ENCODE data around the gene SRRM3.
"Not testable (repeated sequence)": the region's sequence is repeated elsewhere in the genome, so short reads cannot be mapped to it uniquely, and the experiment has no call there.

The SRRM3 gene

GRCh38 chr7:76209310-76209709 lies 7.6 kb downstream of the SRRM3 start:
- Histone ChIP-seq H3K79me2 (ENCODE audit: insufficient read depth, low read length) (no peaks in the 10 kb centered on the region), H3K4me1 (ENCODE audit: insufficient read depth, low read length, severe bottlenecking) (no peaks in the 10 kb centered on the region), H3K9me3 (ENCODE audit: low read length) (no peaks in the 10 kb centered on the region), H3K9me2 (ENCODE audit: low read depth, low read length) (no peaks in the 10 kb centered on the region), H3K27me3 (ENCODE audit: insufficient read depth, low read length) (0 out of 2 replicates have a peak, but pooled peaks cover 4% of the 10 kb centered on the region), H3K4me3 (ENCODE audit: low read depth, low read length, poor library complexity, severe bottlenecking) (no peak overlapping the region), H3F3A (ENCODE audit: insufficient read depth, low read length) (no peaks in the 10 kb centered on the region), H2AFZ (ENCODE audit: low read length) (no peak overlapping the region), H3K27ac (ENCODE audit: low read depth, low read length, poor library complexity, severe bottlenecking) (no peak overlapping the region), H3K36me3 (ENCODE audit: insufficient read depth, low read length) (no peaks in the 10 kb centered on the region), H3K4me2 (ENCODE audit: low read length) (no peak overlapping the region), H4K20me1 (ENCODE audit: insufficient read depth, low read length) (no peaks in the 10 kb centered on the region), H3K9ac (ENCODE audit: low read length) (no peak overlapping the region)
- TF ChIP-seq EZH2 (IDR thresholded peaks at IDR 0.05; ENCODE audit: borderline replicate concordance, low read length) = no peak
- no peak for TF ChIP-seq CTCF (IDR thresholded peaks at IDR 0.05; ENCODE audit: low read length)

GRCh38 chr7:76211216-76211615 lies 9.5 kb downstream of the SRRM3 start:
- TF ChIP-seq EZH2 (IDR thresholded peaks at IDR 0.05; ENCODE audit: borderline replicate concordance, low read length) (no peak), CTCF (IDR thresholded peaks at IDR 0.05; ENCODE audit: low read length) (no peak)
- no peaks in the 10 kb centered on the region for H3K36me3 ChIP-seq (ENCODE audit: insufficient read depth, low read length)

DNA sequence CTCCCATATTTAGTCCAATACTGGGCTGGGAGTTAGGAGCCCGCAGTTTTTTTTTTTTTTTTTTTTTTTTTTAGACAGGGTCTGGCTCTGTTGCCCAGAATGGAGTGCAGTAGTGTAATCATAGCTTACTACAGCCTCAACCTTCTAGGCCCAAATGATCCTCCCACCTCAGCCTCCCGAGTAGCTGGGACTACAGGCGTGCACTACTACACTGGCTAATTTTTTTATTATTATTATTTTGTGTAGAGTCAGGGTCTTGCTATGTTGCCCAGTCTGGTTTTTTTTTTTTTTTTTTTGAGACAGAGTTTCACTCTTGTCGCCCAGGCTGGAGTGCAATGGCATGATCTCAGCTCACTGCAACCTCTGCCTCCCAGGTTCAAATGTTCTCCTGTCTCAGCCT lies 13.7 kb downstream of the SRRM3 start:
- H3F3A ChIP-seq (ENCODE audit: insufficient read depth, low read length); H3K4me2 ChIP-seq (ENCODE audit: low read length); H3K27ac ChIP-seq (ENCODE audit: low read depth, low read length, poor library complexity, severe bottlenecking); H4K20me1 ChIP-seq (ENCODE audit: insufficient read depth, low read length); H3K36me3 ChIP-seq (ENCODE audit: insufficient read depth, low read length); H2AFZ ChIP-seq (ENCODE audit: low read length); H3K9ac ChIP-seq (ENCODE audit: low read length); H3K4me3 ChIP-seq (ENCODE audit: low read depth, low read length, poor library complexity, severe bottlenecking); H3K9me3 ChIP-seq (ENCODE audit: low read length); H3K4me1 ChIP-seq (ENCODE audit: insufficient read depth, low read length, severe bottlenecking); H3K9me2 ChIP-seq (ENCODE audit: low read depth, low read length); H3K79me2 ChIP-seq (ENCODE audit: insufficient read depth, low read length); H3K27me3 ChIP-seq (ENCODE audit: insufficient read depth, low read length): not testable (repeated sequence)

More at GRCh38 chr7:76211216-76211615, 9.5 kb downstream of the SRRM3 start:
- Histone ChIP-seq H3K9ac (ENCODE audit: low read length) (no peak overlapping the region), H3F3A (ENCODE audit: insufficient read depth, low read length) (no peaks in the 10 kb centered on the region), H3K27ac (ENCODE audit: low read depth, low read length, poor library complexity, severe bottlenecking) (no peak overlapping the region), H3K9me3 (ENCODE audit: low read length) (no peaks in the 10 kb centered on the region), H3K4me2 (ENCODE audit: low read length) (no peak overlapping the region), H3K79me2 (ENCODE audit: insufficient read depth, low read length) (no peaks in the 10 kb centered on the region), H4K20me1 (ENCODE audit: insufficient read depth, low read length) (no peaks in the 10 kb centered on the region), H3K9me2 (ENCODE audit: low read depth, low read length) (no peaks in the 10 kb centered on the region), H2AFZ (ENCODE audit: low read length) (no peak overlapping the region), H3K4me1 (ENCODE audit: insufficient read depth, low read length, severe bottlenecking) (no peaks in the 10 kb centered on the region), H3K27me3 (ENCODE audit: insufficient read depth, low read length) (peaks cover 4% of the 10 kb centered on the region; the same call in 1 of the 2 replicates), H3K4me3 (ENCODE audit: low read depth, low read length, poor library complexity, severe bottlenecking) (no peak overlapping the region)

- Histone ChIP-seq H2AFZ (ENCODE audit: low read length) (no peak overlapping the region), H3K4me2 (ENCODE audit: low read length) (no peak overlapping the region), H3K4me1 (ENCODE audit: insufficient read depth, low read length, severe bottlenecking) (no peaks in the 10 kb centered on the region), H3F3A (ENCODE audit: insufficient read depth, low read length) (no peaks in the 10 kb centered on the region), H3K4me3 (ENCODE audit: low read depth, low read length, poor library complexity, severe bottlenecking) (no peak overlapping the region), H4K20me1 (ENCODE audit: insufficient read depth, low read length) (no peaks in the 10 kb centered on the region), H3K36me3 (ENCODE audit: insufficient read depth, low read length) (no peaks in the 10 kb centered on the region), H3K9me3 (ENCODE audit: low read length) (no peaks in the 10 kb centered on the region), H3K27ac (ENCODE audit: low read depth, low read length, poor library complexity, severe bottlenecking) (no peak overlapping the region), H3K27me3 (ENCODE audit: insufficient read depth, low read length) (no peaks in the 10 kb centered on the region; the same call in 1 of the 2 replicates), H3K79me2 (ENCODE audit: insufficient read depth, low read length) (no peaks in the 10 kb centered on the region), H3K9ac (ENCODE audit: low read length) (no peak overlapping the region), H3K9me2 (ENCODE audit: low read depth, low read length) (no peaks in the 10 kb centered on the region)
- TF ChIP-seq CTCF (IDR thresholded peaks at IDR 0.05; ENCODE audit: low read length) (no peak), EZH2 (IDR thresholded peaks at IDR 0.05; ENCODE audit: borderline replicate concordance, low read length) (no peak)
Observed at GRCh38 chr7:76216381-76217082, 14.8 kb downstream of the SRRM3 start.

Measured in OCI-LY1 (cell line).